A172 (cell line): ENCODE data around the gene ATRNL1. TPM values are rescaled to one million over a fixed set of nuclear protein-coding genes. Genes with fewer than 3 reads are reported as not detected.
"Not testable (repeated sequence)": the region's sequence is repeated elsewhere in the genome, so short reads cannot be mapped to it uniquely, and the experiment has no call there.

Experiments used
- DNase-seq: peaks from one replicate; pipeline ENCODE4 v3.0.0-alpha.2; 2015; ENCODE audit warnings: low spot score
- total RNA-seq: library from RNA; depleted of rRNA; stranded (reverse); fragments of >200 nt; shearing (Covaris generic); gene quantifications from 2 replicates; pipeline ENCODE4 v1.2.3, GENCODE V29; 2014

ATRNL1 gene
- total RNA-seq, 1 experiment from 2014 or later, result 11.4 TPM

DNA sequence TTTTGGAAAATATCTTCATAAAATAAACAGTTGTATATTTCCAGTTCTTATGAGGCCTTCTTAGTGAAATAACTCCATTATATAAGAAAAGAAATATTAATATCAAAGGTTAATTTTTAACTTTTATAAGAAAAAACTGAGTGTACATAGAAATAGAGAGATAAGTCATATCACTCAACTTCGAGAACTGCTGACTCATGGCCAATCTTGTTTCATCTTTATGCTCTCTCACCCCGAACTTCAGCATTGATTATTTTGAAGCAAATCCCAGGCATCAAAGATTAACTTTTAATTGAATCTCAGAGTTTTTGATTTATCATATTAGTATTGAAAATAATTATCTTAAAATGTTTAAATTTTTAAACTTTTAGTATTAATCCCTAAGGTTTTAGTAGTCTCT, 652.8 kb downstream of the ATRNL1 start:
- no peak for DNase-seq

DNA sequence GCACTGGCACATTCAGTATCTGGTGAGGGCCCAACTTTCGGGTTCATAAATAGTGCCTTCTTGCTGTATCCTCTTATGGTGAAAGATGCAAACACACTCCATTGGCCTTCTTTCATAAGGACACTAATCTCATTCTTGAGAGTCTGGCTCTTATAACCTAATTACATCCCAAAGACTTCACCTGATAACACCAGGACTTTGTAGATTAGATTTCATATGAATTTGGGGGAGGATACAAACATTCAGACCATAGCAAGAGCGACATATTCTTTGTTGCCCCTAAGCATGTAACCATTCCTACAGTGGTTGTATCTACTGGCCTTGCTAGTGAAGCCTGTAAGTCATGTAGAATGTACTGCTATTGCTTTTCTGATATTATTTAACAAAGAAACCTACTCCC, 654.6 kb downstream of the ATRNL1 start:
- no peak for DNase-seq

DNA sequence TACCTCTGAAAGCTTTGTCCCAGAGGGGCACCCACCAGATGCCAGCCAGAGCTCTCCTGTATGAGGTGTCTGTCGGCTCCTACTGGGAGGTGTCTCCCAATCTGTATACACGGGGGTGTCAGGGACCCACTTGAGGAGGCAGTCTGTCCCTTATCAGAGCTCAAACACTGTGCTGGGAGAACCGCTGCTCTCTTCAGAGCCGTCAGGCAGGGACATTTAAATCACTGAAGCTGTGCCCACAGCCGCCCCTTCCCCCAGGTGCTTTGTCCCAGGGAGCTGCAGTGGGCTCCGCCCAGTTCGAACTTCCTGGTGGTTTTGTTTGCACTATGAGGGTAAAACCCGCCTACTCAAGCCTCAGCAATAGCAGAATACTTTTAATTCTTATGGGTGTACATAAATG, 665.3 kb downstream of the ATRNL1 start:
- not testable (repeated sequence) for DNase-seq

- DNase-seq, result no peak
Measured at GRCh38 chr10:115760131-115760530, 667.0 kb downstream of the ATRNL1 start.

- no peak for DNase-seq
Measured at GRCh38 chr10:115761166-115761565, 668.0 kb downstream of the ATRNL1 start.

DNA sequence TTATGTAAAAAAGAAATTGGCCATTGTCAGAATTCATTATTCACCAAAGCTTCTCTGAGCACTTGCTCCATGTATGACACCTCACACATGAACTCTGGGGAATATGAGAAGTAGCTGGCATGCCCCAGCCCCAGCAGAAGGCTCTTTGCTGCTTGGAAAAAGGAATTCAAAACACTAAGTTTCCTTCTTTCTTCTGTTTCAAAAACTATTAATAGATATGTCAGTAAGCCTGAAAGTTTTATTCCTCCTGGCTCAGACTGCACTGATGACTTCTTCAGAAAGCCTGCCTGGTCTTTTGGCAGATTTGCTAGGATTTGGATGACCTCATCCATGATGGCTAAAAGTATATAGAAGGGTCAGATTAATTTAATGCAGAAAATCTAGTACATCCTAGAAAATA, 668.9 kb downstream of the ATRNL1 start:
- no peak for DNase-seq

DNA sequence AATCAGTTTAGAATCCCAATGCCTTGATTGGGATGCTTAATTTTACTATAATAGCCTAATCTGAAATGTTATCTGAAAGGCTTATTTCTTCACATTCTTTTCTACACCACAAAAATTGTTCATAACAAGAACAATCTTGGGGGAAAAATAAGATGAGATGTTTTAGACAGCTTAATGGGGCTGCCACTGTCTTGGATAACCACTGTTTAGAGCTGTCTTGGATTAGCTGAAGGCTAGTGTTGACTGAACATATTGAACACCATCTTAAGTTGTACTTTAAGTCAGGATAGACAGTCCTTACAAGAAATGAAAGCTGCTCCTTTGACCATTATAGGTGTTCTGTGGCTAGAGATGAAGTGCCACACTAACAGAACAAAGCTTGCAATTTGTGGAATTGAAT, 678.6 kb downstream of the ATRNL1 start:
- no peak for DNase-seq

DNA sequence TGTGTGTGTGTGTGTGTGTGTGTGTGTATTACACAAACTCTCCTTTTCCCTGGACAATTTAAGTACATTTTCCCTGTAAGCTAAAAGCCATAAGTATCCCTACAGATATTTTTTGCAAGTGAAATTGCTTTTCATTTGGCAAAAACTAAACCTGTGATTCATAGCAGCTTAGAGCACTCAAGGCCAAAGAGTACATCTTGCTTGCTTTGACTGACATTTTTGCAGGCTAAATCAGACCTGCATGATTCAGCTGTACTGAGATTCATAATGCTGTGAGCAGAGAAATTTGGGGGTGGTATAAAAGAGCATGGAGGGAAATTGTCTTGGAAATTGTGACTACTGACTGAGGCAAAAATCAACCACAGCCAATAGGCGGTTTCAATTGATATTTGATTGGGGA, 679.4 kb downstream of the ATRNL1 start:
- peak; percentile 54 for DNase-seq

GRCh38 chr10:115773832-115774231, 680.7 kb downstream of the ATRNL1 start:
- DNase-seq, result no peak

DNA sequence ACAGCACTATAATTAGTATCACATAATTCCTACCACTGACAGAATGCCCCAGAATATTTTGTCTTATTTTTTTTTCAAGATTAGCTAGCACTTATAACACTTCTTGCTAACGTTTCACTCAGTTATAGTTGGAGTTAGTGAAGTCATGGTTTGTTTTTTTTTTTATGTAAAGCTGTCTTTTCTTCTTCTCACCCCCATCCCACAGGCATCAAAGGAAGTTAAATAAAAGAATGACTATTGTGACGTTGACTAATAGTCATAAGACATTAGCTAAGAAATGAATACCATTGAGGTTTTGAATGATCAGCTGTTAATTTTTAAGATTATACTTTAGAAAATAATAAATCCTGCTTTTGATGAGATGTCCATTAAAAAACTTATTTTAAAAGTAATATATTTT, 681.6 kb downstream of the ATRNL1 start:
- no peak for DNase-seq

- DNase-seq, result no peak
Measured at GRCh38 chr10:115777646-115778045, 684.5 kb downstream of the ATRNL1 start.

- no peak for DNase-seq
Measured at GRCh38 chr10:115790220-115790619, 697.1 kb downstream of the ATRNL1 start.

DNA sequence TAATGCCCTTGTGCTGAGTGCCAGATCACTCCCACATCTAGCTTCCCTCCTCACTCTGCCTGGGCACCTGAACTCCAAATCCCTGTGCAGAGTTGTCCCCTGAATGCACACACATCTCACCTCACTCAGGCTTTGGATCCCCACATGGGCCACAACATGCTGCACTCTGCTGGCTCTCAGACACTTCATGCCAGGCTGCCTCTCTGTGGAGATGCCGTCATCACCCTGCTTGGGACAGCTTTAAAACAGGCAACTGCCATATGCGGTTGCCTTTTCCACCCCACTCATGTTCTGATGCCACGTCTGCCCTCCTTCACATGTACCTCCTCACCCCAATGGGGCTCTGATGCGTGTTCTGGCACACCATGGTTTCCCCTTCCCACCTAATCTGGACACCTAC, 702.8 kb downstream of the ATRNL1 start:
- DNase-seq, result no peak

GRCh38 chr10:115801457-115801856, 708.3 kb downstream of the ATRNL1 start:
- DNase-seq, result no peak

DNA sequence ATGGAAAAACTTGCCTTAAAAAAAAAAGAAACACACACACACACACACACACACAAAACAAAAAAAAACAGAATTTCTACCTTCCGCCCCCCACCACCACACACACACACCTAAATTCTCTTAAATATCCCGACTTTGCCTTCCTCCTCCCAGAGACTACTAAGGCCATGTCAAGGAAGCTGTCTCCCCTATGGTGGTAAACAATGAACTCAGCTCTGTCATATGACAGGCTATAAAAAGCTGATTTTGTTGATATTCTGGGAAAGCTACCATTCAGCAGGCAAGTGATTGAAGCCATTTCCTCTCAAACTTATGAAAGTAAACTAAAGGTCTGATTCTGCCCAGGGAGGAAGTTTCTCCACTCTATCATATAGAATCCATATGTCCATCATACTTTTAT, 708.8 kb downstream of the ATRNL1 start:
- DNase-seq, result no peak

DNA sequence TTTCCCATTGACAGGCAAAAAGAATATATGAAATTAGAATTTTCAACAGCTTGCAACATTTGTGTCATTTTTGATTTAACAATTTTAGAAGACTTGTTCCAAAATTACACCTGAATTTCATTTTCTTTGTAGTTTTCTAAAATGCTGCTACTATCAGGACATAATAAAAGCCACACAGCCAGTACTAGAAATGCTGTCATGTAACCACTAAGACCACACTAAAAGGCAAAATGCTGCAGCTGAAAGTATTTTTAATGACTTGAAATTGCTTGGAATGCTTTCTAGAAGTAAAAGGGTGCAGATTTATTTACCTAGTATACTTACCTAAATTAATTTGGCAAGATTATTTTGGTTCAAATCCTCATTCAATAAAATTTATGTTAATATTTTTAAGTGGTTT, 709.7 kb downstream of the ATRNL1 start:
- DNase-seq, result no peak

DNA sequence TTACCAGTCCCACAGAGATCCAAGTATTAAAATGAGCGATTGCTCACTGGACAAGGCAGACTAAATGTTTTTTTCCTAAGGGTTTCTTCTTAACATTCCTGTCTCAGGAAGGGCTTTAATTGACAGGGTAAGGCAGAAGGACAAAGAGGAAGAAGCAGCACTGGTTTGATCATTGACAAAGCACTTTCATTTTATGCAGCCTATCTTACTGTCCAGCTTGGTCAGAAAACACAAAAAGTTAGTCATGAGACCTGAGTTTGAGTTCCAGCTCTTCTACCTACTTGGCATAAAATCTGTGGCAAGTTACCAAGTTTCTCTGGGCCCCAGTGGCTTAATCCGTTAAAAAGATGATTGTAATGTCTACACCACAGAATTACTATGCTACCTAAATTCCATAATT, 721.4 kb downstream of the ATRNL1 start:
- DNase-seq, result no peak

DNA sequence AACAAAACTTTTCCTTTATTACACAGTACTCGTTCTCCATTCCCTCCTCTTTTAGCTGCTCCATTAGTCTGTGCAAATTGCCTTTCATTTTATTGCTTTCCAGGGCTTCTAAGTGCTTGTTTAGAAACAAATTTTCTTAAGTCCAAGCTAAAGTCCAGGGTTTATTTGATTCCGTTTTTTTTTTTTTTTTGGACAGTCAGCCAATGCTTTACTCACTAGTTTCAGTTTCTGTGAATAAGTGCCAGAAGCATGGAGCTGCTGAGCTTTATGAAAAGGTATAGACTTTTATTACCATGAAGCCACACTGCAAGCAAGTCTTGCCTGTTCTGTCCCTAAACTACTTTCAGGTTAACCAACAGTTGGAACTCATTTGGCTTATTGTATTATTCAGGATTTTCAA, 724.8 kb downstream of the ATRNL1 start:
- no peak for DNase-seq

- DNase-seq, result no peak
Measured at GRCh38 chr10:115826396-115826795, 733.2 kb downstream of the ATRNL1 start.

DNA sequence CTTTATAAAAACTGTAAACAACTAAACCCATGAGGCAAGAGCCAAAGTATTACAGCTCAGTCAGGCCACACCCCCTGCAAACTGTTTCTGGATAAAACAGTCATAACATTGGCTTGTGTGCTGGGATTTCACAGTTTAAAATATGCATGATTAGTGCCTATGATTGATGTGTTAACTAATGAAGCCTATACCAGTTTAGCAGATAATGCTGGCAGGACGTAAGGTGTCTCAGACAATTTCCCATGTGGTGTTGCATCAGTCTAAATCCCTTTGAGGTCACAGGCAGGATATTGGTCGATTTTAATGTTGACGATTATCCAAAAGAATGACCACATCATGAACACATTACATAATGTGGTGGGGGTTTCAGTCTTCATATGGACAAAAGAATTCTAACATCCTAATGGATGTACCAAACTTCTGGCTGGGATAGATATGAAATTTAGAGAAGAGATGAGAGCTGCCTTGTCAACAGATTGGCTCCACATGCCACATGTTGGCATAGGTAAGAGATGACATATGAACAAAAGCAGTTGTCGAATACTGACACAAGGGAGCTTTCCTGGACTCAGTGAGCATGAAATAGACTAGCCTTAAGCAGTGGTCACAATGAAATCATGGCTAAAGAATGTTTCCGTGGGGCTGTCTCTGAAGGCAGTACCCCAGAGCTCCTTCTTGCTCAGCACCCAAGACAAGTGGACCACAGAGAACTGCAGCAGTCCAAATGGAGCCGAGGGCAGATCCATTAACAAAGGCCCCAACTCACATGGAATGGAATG, 734.3 kb downstream of the ATRNL1 start:
- no peak for DNase-seq

GRCh38 chr10:115828182-115828581, 735.0 kb downstream of the ATRNL1 start:
- DNase-seq, result not testable (repeated sequence)

- DNase-seq, result peak; percentile 46
Measured at GRCh38 chr10:115829521-115830205, 736.5 kb downstream of the ATRNL1 start.

DNA sequence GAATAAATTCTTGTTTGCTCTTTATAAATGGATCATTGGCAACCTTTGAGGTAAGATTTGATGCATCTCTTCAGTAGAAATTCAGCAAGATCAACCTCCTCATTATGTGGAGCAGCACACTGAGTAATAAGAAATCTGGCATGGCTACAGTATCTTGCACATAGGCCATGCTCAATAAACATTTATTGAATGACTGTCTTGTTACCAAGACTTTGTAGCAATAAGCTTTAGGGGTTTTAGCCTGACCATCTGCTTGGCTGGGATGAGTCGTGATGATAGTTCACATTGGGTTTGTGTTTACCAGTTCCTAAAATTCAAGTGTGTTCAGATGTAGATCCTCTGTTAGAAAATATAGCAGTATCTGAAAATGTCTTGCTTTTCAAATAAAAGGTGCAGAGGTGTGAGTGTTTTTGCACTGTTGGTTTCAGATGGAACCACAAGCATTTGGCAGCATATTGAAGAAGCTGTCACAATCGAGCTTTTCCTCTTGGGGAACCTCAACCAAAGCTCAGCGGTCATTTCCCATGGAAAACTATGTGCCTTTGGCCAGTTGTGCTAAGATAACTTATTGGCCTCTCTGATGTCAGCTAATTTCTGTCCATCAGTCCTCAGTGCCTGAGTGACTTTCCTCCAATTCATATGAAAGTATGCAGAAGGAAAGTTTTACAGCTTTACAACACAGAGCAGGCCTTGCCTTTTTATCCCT, 737.3 kb downstream of the ATRNL1 start:
- DNase-seq, result no peak
